ENCODE data around the gene GNAI3.

DNA sequence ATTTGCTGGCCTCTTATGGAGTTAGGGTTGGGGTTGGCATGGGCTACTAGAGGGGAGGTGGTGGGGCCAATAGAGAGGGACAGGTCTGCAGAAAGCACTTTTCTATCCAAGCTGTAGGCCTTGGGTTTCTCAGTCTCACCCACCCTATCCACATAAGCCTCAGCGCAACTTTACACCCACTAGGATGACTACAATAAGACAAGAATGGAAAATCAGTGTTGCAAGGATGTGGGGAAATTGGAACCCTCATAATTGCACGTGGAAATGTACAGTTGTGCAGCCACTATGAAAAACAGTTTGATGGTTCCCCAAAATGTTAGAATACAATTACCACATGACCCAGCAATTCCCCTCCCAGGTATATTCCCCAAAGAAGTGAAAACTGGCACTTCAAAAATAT lies 93.4 kb downstream of the GNAI3 start:
- TF ChIP-seq POLR2A (IDR thresholded peaks at IDR 0.05; ENCODE audit: low read depth, low read length), result no peak
- TF ChIP-seq TAF1 (IDR thresholded peaks at IDR 0.05; ENCODE audit: low read depth, low read length), result no peak
- no peak for TF ChIP-seq POLR2AphosphoS5 (IDR thresholded peaks at IDR 0.05; ENCODE audit: low read depth, low read length)
- TF ChIP-seq SPI1 (IDR thresholded peaks at IDR 0.05; ENCODE audit: low read depth, low read length), result no peak
